GOT3 (cell line): ENCODE data around the gene RMI2.

Source experiments
- DNase-seq: peaks from one replicate; lab custom pipeline; 2025; ENCODE audit warnings: mixed read lengths; lab: John Stamatoyannopoulos, UW

The RMI2 gene

GRCh38 chr16:11328172-11329070, 16.8 kb upstream of the RMI2 start:
- DNase-seq = peak; percentile 18

GRCh38 chr16:11329071-11329491, 16.2 kb upstream of the RMI2 start:
- DNase-seq = no peak

- DNase-seq = no peak
Observed at GRCh38 chr16:11329891-11330290, 15.4 kb upstream of the RMI2 start.

GRCh38 chr16:11330526-11331237, 14.6 kb upstream of the RMI2 start:
- no peak for DNase-seq

- no peak for DNase-seq
Observed at GRCh38 chr16:11331967-11332366, 13.3 kb upstream of the RMI2 start.

GRCh38 chr16:11333010-11333409, 12.2 kb upstream of the RMI2 start:
- DNase-seq = no peak

- DNase-seq = no peak
Observed at GRCh38 chr16:11333702-11334101, 11.6 kb upstream of the RMI2 start.

GRCh38 chr16:11334831-11335404, 10.3 kb upstream of the RMI2 start:
- no peak for DNase-seq

- DNase-seq = no peak
Observed at GRCh38 chr16:11339075-11339474, 6.2 kb upstream of the RMI2 start.

GRCh38 chr16:11340710-11341109, 4.5 kb upstream of the RMI2 start:
- DNase-seq = no peak

- DNase-seq = no peak
Observed at GRCh38 chr16:11341371-11341770, 3.9 kb upstream of the RMI2 start.

- no peak for DNase-seq
Observed at GRCh38 chr16:11342021-11342855, 3.0 kb upstream of the RMI2 start.

GRCh38 chr16:11346700-11347319, 1.6 kb downstream of the RMI2 start:
- DNase-seq = no peak

GRCh38 chr16:11347831-11348230, 2.6 kb downstream of the RMI2 start:
- no peak for DNase-seq

- no peak for DNase-seq
Observed at GRCh38 chr16:11348737-11349598, 3.7 kb downstream of the RMI2 start.

- DNase-seq = no peak
Observed at GRCh38 chr16:11349599-11350276, 4.5 kb downstream of the RMI2 start.

- DNase-seq = no peak
Observed at GRCh38 chr16:11350519-11350918, 5.3 kb downstream of the RMI2 start.

GRCh38 chr16:11350921-11351335, 5.7 kb downstream of the RMI2 start:
- no peak for DNase-seq

GRCh38 chr16:11353158-11353557, 7.9 kb downstream of the RMI2 start:
- no peak for DNase-seq

- DNase-seq = no peak
Observed at GRCh38 chr16:11354407-11354732, 9.1 kb downstream of the RMI2 start.
